ENCODE results near the gene GDAP1L1.
A peak's percentile ranks its signal among the peaks of the same experiment; 100 is the strongest.

The GDAP1L1 gene

GRCh38 chr20:44212792-44213191 is 34.3 kb upstream of the GDAP1L1 start:
- no peak overlapping the region for H3K27ac ChIP-seq (ENCODE audit: low read length)
- no peaks in the 10 kb centered on the region for H3K27me3 ChIP-seq (ENCODE audit: low read depth, low read length)
- no peak overlapping the region for H3K4me2 ChIP-seq (ENCODE audit: low read length)
- no peaks in the 10 kb centered on the region for H3K36me3 ChIP-seq (replicated peaks; ENCODE audit: low read depth, low read length)
- TF ChIP-seq CTCF (IDR thresholded peaks at IDR 0.05; ENCODE audit: low read depth, low read length) (no peak), EZH2phosphoT487 (IDR thresholded peaks at IDR 0.05; ENCODE audit: low read depth) (no peak)
- peaks cover 23% of the 10 kb centered on the region for H4K20me1 ChIP-seq (ENCODE audit: insufficient read depth, low read length)
- peaks cover 21% of the 10 kb centered on the region for H3K4me1 ChIP-seq (ENCODE audit: low read length)
- H3K9ac ChIP-seq (ENCODE audit: low read length), result no peak overlapping the region
- no peaks in the 10 kb centered on the region for H3K9me3 ChIP-seq (ENCODE audit: insufficient read depth, low read length)
- no peak overlapping the region for H3K4me3 ChIP-seq (ENCODE audit: low read length)
- peaks cover 39% of the 10 kb centered on the region for H3K79me2 ChIP-seq (ENCODE audit: low read length)
- no peak overlapping the region for H2AFZ ChIP-seq (ENCODE audit: low read depth, low read length)

- Histone ChIP-seq H3K27me3 (ENCODE audit: low read depth, low read length) (no peaks in the 10 kb centered on the region), H3K4me3 (ENCODE audit: low read length) (no peak overlapping the region), H3K4me2 (ENCODE audit: low read length) (no peak overlapping the region), H3K9ac (ENCODE audit: low read length) (no peak overlapping the region), H3K4me1 (ENCODE audit: low read length) (peaks cover 8% of the 10 kb centered on the region), H3K36me3 (replicated peaks; ENCODE audit: low read depth, low read length) (no peaks in the 10 kb centered on the region), H2AFZ (ENCODE audit: low read depth, low read length) (no peak overlapping the region), H3K27ac (ENCODE audit: low read length) (no peak overlapping the region), H4K20me1 (ENCODE audit: insufficient read depth, low read length) (0 out of 2 replicates have a peak, but pooled peaks cover under 1% of the 10 kb centered on the region), H3K79me2 (ENCODE audit: low read length) (peaks cover 15% of the 10 kb centered on the region), H3K9me3 (ENCODE audit: insufficient read depth, low read length) (no peaks in the 10 kb centered on the region)
- TF ChIP-seq EZH2phosphoT487 (IDR thresholded peaks at IDR 0.05; ENCODE audit: low read depth) (no peak), CTCF (IDR thresholded peaks at IDR 0.05; ENCODE audit: low read depth, low read length) (peak; percentile 99)
These were observed 32.0 kb upstream of the GDAP1L1 start for GRCh38 chr20:44215125-44215524.

- H4K20me1 ChIP-seq (ENCODE audit: insufficient read depth, low read length), result no peaks in the 10 kb centered on the region
- no peak overlapping the region for H2AFZ ChIP-seq (ENCODE audit: low read depth, low read length)
- no peak overlapping the region for H3K27ac ChIP-seq (ENCODE audit: low read length)
- H3K4me1 ChIP-seq (ENCODE audit: low read length), result no peaks in the 10 kb centered on the region
- no peak overlapping the region for H3K4me2 ChIP-seq (ENCODE audit: low read length)
- peak; percentile 99 for TF ChIP-seq CTCF (IDR thresholded peaks at IDR 0.05; ENCODE audit: low read depth, low read length)
- TF ChIP-seq EZH2phosphoT487 (IDR thresholded peaks at IDR 0.05; ENCODE audit: low read depth), result no peak
- H3K27me3 ChIP-seq (ENCODE audit: low read depth, low read length), result no peaks in the 10 kb centered on the region
- no peaks in the 10 kb centered on the region for H3K9me3 ChIP-seq (ENCODE audit: insufficient read depth, low read length)
- H3K4me3 ChIP-seq (ENCODE audit: low read length), result no peak overlapping the region
- H3K79me2 ChIP-seq (ENCODE audit: low read length), result no peaks in the 10 kb centered on the region
- no peak overlapping the region for H3K9ac ChIP-seq (ENCODE audit: low read length)
- no peaks in the 10 kb centered on the region for H3K36me3 ChIP-seq (replicated peaks; ENCODE audit: low read depth, low read length)
These were observed 29.6 kb upstream of the GDAP1L1 start for GRCh38 chr20:44217342-44218092.

- Histone ChIP-seq H2AFZ (ENCODE audit: low read depth, low read length) (no peak overlapping the region), H3K27ac (ENCODE audit: low read length) (no peak overlapping the region), H3K4me1 (ENCODE audit: low read length) (no peaks in the 10 kb centered on the region), H3K4me3 (ENCODE audit: low read length) (no peak overlapping the region), H3K79me2 (ENCODE audit: low read length) (no peaks in the 10 kb centered on the region), H3K36me3 (replicated peaks; ENCODE audit: low read depth, low read length) (no peaks in the 10 kb centered on the region), H4K20me1 (ENCODE audit: insufficient read depth, low read length) (no peaks in the 10 kb centered on the region), H3K4me2 (ENCODE audit: low read length) (no peak overlapping the region), H3K9me3 (ENCODE audit: insufficient read depth, low read length) (no peaks in the 10 kb centered on the region), H3K27me3 (ENCODE audit: low read depth, low read length) (no peaks in the 10 kb centered on the region), H3K9ac (ENCODE audit: low read length) (no peak overlapping the region)
- TF ChIP-seq EZH2phosphoT487 (IDR thresholded peaks at IDR 0.05; ENCODE audit: low read depth), result no peak
- no peak for TF ChIP-seq CTCF (IDR thresholded peaks at IDR 0.05; ENCODE audit: low read depth, low read length)
These were observed 28.7 kb upstream of the GDAP1L1 start for GRCh38 chr20:44218446-44218845.
